GM19395 (cell line): ENCODE data around the gene C11orf54.
"Not testable (repeated sequence)": the region's sequence is repeated elsewhere in the genome, so short reads cannot be mapped to it uniquely, and the experiment has no call there.

Source experiments
- ATAC-seq: cut with Tn5 transposase; IDR thresholded peaks from one replicate; pipeline ENCODE4 v1.9.1; 2021; ENCODE audit warnings: mild to moderate bottlenecking, moderate library complexity; ENCODE audit not compliant: unreplicated experiment

The C11orf54 gene

DNA sequence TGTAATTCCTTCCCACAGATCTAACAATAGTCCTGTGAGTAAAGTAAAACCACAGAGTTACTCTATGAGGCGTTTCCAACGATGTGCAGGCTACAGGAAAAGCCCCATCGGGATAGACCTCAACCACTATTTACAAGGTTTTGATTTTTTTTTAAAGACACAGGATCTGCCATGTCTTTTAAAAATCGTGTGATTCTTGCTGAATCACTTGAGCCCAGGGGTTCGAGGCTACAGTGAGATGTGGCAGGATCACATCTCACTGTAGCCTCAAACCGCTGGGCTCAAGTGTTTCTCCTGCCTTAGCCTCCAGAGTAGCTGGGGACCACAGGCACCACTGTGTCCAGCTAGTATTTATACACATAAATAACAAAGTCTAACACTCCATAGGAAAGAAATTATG, 8.0 kb upstream of the C11orf54 start:
- ATAC-seq: no peak

DNA sequence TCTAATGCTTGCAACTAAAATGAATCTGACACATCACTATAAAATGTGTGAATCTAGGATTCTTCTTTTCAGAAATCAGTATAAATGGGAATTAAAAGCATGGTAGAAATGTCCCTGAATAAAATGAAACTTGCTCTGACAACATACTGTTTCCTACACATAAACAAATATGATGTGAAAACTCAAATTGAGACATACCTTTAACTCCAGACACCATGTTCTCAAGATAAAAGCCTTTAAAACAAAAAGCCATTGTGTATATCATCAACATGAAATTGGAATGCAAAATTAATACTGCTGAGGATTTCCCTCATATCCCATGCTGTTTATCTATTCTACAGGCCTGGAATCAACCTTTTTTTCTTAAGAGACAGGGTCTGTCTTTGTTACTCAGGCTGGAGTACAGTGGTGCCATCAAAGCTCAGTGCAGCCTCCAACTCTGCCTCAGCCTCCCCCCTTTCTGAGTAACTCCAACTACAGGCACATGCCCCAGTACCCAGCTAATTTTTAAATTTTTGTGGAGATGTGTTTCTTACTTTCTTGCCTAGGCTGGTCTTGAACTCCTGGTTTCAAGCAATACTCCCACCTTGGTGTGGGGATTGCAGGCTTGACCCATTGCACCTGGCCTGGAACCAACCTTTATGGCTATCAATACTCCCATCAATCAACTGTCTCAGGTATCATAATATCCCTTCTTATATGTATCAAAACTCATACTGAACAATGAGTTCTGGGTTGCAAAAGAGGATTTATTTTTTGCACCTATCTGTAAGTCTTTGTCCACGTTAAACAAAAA, 6.8 kb upstream of the C11orf54 start:
- no peak for ATAC-seq

DNA sequence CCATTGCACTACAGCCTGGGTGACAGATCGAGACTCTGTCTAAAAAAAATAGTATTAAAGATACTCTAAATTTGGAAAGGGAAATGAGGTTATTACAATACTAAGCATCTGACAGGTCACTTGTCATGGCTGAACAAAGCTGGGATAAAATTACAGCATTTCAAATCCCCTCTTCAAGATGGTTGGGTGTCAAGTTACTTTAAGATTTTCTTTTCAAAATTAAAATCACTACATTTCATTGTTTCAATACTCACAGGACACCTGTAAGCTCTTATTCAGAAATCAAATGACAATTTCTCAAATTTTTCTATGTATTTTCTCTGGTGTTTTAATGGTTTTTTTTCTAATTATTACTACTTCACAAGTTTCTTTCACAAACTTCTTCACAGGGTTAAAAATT, 5.8 kb upstream of the C11orf54 start:
- no peak for ATAC-seq

DNA sequence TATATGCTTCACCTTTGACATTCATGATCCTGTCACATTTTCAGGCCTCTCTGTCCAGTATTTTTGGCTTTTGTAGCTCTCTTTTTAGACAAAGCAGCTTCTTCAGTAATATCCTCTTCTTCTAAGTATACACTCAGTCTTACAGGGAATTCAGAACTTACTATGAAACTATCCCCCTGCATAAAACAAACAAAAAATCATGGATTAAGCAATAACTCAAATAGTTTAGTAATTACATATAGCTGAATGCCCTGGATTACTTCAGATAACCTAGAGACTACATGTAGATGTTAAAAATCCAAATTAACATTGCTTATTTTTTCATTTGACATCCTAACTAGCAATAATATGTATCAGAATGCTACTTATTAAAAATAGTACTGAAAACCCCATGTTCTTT, 5.3 kb upstream of the C11orf54 start:
- ATAC-seq: no peak

DNA sequence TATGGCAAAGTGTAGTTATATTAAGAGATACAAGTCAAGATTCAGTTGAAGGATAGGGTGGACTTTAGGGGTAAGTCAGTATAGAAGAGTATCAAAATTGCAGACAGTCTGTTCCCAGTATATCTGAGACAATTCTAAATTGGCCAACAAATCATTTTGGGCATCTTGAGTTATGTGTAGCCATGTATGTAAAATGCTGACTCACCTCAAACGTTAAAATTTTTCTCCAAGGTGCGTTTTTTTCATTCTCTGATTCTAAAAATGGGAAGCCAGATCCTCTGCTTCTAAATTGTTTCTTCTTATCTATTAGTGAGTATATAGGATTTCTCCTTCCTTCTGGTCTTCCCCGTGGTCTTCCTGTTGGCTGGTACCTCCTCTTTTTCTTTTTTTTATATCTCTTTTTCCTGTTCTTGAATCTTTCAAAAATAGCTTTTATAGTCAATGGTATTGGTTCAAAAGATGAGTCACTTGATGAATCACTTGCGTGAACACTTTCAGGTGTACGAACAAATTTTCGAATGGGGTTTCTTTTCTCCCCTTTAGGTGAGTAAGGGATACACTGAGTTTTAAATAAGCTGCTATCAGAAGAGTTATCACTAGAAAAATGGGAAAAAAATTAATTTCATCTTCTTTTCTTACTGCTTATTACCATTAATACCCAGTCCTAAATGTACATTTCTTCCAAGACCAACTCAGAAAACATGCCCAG, 3.4 kb upstream of the C11orf54 start:
- no peak for ATAC-seq

DNA sequence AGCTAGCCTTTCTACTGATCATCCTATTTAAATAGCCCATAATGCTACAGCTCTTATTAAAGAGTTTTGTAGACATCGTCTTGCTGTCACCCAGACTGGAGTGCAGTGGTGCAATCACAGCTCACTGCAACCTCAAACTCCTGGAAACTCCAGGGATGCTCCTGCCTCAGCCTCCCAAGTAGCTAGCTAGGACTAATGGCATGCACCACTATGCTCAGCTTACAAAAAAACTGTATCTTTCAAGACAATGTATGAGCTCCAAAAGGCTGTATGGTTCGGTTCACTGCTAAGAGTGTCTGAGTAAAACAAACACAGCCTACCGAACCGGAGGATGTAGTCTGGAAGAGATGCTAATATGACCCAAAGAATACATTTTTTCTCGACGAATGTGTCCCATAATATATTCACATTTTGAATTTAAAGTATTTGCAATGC, 2.8 kb upstream of the C11orf54 start:
- no peak for ATAC-seq

DNA sequence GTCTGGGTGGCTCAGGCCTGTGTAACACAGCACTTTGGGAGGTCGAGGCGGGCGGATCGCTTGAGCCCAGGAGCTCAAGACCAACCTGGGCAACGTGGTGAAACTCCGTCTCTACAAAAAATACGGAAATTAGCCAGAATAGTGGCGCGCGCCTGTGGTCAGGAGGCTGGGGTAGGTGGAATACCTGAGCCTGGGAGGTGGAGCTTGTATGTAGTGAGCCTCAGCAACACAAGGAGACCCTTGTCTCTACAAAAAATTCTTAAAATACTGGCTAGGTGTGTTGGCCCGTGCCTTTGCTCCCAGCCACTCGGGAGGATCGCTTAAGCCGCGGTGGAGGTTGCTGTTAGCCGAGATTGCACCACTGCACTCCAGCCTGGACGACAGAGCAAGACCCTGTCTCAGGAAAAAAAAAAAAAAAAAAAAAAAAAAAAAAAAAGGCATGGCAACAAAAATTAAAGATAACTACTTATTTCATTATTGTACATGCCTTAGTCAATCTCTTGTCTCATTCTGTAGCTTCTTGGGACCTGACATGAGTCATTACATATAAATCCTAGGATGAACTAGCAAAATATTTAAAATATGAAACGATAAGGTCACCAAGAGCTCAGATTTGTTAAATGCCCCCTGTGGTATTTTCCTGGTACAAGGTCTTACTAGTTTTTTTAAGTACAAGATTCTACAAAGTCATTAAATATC, 1.3 kb upstream of the C11orf54 start:
- ATAC-seq: peak; percentile 16

DNA sequence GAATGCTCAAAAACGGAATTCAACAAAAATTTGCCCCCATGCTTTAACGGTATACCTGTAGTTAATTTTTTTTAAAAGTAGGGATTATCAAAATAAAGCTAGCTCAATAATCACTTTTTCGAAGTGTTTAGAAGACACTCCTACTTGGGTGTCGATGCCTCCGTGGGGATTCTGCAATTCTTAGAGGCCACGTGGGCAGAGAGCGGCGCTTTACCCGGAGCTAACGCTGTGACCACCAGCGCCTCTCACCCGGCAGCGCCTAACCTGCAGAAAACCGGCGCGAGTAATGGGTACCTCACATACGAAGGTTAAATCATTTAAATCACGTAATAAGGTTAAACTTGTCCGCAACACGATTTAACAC, 760 bp upstream of the C11orf54 start:
- ATAC-seq: peak; percentile 43

DNA sequence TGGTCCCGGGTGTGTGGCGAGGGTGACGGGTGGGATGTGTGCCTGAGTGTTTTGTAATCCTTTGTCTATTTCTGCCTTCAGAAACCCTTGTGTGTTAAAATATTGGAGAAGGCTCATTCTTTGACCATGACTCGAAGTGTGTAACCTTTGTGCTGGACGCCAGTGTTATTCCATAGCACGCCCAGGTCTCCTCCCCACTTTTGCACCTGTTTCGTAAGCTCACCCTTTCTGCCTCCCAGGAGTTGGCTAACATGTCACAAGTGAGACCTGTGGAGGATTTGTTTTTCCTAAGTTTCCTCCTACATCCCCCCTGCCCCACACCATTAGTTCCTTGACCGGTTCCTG, 382 bp downstream of the C11orf54 start:
- ATAC-seq: peak; percentile 16

DNA sequence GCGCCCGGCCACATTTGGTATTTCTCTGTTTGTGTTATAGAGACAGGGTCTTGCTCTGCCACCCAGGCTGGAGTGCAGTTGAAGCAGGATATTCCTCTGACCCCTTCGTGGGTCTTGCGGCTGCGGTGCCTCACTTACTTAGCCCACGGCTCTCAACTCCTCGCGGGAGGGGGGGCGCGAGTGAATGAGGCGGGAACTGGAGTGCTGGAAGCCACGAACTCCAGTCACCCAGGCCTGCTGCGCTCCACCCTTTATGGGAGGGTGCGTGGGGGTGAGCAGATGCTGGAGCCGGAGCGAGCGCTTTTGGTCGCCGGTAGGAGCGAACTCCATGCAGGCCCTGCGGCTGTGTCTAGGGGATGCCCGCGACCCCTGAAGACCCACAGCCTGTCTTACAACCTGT, 1.8 kb downstream of the C11orf54 start:
- no peak for ATAC-seq

DNA sequence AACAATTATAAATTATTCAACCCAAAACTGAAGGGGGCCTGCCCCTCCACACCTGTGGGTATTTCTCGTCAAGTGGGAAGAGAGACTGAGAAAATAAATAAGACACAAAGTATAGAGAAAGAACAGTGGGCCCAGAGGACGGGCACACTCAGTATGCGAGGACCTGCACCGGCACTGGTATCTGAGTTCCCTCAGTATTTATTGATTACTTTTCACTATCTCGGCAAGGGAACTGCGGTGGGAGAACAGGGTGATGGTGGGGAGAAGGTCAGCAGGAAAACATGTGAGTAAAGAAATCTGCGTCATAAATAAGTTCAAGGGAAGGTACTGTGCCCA, 3.2 kb downstream of the C11orf54 start:
- no peak for ATAC-seq

DNA sequence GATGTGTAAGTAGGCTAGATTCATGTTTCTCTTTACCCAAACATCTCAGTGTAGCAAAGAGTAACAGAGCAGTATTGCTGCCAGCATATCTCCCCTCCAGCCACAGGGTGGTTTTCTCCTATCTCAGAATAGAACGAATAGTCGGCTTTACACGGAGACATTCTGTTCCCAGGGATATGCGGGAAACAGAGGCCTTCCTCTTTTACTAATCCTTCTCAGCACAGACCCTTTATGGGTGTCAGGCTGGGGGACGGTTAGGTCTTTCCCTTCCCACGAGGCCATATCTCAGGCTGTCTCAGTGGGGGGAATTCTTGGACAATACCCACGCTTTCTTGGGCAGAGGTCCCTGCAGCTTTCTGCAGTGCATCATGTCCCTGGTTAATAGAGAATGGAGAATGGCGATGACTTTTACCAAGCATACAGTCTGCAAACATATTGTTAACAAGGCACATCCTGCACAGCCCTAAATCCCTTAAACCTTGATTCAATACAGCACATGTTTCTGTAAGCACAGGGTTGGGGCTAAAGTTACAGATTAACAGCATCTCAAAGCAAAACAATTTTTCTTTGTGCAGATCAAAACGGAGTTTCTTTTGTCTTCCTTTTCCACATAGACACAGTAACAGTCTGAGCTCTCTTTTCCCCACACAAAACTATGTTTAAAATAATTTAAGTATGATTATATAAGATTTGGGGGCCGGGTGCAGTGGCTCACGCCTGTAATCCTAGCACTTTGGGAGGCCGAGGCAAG, 3.7 kb downstream of the C11orf54 start:
- not testable (repeated sequence) for ATAC-seq

DNA sequence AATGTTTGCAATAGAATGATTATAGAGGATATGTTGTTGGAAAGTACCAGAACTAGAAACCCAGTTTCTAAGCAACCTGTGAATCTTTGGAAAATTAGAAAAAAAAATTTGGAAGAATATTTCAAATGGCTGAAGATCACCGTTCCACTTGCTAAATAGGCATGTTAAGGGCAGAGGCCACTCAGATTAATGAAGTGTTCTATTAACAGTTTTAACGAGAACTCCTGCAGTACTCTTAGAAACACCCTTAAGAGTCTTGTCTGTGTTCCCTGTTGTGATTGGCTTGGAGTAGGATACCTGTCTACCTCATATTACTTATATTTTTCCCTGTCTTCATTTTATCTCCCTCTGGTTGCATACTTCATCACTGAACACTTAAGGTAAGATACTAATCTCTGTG, 4.6 kb downstream of the C11orf54 start:
- ATAC-seq: no peak

DNA sequence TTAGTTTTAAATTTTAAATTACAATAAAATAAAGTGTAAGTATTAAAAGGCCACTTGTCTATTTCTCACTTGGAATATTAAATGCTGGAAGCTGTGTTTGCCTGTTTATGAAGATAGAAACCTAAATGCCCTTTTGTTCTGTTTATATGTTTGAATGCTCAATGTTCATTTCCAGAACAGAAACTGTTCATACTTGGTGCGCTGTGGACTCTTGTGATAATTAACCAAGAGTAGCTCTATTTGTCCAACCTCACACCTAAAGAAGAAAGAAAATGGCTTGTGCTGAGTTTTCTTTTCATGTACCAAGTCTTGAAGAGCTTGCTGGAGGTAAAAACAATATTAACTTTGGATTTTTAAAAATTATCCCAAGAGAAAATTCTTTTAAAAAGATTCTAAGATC, 5.7 kb downstream of the C11orf54 start:
- peak; percentile 86 for ATAC-seq

DNA sequence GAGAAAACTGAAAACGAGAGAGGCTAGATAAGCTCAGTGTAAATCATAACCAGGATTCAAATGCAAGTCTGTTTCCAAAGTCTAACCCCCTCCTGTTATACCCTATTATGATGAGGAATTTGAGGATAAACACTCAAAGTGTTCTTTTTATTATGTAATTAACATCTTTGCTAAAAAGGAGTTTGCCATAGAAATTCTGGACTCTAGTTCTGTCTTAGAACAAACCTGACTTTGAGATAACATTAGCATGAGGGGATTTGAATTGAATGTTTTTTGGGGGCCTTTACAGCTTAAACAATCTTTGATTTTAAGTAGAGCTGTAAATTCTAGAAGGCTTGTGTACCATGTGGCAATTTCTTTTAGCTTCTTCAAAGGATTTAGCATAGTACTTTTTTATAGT, 9.5 kb downstream of the C11orf54 start:
- ATAC-seq: no peak

DNA sequence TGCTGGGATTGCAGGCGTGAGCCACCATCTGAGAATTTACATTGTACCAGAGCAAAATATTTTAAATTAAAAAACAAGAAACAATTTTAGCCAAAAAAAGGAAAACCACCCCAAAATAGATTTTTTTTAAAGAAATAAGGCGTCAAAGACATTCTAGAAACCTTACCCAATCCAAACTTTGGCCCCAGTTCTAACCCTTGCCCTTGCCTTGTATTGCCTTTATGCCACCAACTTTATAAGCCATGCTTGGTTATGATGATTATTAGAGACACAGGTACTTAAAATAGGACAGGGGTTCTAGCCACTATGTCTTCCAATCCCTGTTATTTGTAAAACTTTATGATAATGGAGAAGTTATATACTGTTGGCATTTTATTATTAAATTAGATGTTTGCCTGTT, 11.8 kb downstream of the C11orf54 start:
- ATAC-seq: no peak

DNA sequence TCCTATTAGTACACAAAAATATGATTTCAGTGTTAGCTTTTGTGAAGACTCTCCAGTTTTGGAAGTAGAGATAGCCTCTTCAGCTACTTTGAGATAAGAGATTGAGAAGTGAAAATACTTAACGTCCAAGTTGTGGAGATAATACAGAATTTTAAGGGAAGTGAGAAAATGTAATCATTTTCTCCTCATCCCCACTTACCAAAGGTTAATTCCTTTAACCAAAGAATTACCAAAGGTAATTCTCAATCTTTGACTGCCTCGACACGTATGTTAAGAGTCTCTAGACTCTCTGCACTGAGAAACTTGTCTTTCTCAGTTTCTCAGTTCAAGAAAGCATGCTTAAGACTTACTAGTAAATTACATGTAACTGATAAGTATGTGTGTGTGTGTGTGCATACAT, 15.3 kb downstream of the C11orf54 start:
- ATAC-seq: peak; percentile 74

DNA sequence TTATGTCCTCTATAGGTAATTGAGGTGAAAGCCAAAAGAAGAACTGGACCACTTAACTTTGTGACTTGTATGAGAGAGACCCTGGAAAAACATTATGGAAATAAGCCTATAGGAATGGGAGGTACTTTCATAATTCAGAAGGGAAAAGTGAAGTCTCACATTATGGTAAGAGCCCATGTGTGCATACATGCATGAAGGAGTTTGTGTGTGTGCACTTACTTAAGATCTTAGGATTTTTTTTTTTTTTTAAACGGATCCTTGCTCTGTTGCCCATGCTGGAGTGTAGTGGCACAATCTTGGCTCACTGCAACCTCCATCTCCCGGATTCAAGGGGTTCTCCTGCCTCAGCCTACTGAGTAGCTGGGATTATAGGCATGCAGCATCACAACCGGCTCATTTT, 15.8 kb downstream of the C11orf54 start:
- peak; percentile 18 for ATAC-seq

DNA sequence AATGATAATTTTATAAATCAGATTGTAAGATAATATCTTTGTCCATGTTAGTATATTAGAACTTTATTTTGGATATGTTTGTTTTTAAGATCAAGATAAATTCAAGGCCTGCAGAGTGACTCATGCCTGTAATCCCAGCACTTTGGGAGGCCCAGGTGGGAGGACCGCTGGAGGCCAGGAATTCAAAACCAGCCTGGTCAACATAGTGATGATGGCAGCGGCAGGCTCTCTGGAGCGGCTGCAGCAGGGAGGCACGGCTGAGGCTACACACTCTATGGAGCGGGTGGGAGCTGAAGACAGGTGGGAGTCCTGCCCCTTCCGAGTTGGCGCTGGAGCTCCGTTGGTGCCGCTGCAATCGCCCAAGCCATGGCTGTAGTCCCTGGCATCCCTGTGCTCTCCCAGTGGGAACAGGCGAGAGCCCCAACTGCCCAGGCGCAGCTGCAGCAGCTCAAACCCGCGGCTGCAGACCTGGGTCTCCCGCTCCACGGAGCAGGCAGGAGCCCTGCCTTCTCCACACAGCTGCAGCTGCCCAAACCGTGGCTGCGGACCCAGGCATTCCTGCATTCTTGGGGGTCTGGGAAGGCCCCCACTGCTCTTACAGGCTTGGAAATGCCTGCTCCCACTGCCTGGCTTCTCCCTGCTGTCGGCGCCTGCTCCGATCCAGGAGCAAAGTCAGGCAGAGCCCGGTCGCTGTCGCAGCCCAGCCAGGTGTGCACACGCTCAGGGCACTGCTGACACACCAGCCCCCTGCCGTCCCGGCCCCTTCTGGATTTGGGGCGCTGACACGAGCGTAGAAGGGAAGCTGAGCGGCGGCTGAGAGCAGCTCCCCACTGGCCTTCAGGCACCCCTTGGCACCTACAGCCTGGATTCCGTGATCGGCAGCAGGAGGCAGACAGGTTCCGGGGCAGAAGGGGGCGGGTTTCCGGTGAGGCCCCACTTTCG, 16.7 kb downstream of the C11orf54 start:
- no peak for ATAC-seq

DNA sequence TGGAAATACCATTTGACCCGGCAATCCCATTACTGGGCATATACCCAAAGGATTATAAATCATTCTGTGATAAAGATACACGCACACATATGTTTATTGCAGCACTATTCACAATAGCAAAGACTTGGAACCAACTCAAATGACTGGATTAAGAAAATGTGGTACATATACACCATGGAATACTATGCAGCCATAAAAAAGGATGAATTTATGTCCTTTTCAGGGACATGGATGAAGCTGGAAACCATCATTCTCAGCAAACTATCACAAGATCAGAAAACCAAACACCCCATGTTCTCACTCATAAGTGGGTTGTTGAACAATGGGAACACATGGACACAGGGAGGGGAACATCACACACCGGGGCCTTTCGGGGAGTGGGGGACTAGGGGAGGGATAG, 17.7 kb downstream of the C11orf54 start:
- not testable (repeated sequence) for ATAC-seq
